Left ventricle myocardium inferior (tissue), 1 donor: ENCODE data around the gene TYW5. TPM values are rescaled to one million over a fixed set of nuclear protein-coding genes. Genes with fewer than 3 reads are reported as not detected.

ENCODE experiments used
- DNase-seq: peaks from one replicate; pipeline ENCODE4 v3.0.0-alpha.2; 2020
- H3K27ac ChIP-seq: fragments of 200-600 bp; replicated peaks from 2 replicates; pipeline ENCODE4 v1.8.0; 2021
- H3K27me3 ChIP-seq: fragments of 200-600 bp; 2 replicates; pipeline ENCODE4 v1.8.0; 2021; ENCODE audit warnings: low read depth
- H3K36me3 ChIP-seq: fragments of 200-600 bp; 2 replicates; pipeline ENCODE4 v1.8.0; 2021
- H3K4me1 ChIP-seq: fragments of 200-600 bp; 2 replicates; pipeline ENCODE4 v1.8.0; 2021
- H3K4me3 ChIP-seq: fragments of 200-600 bp; 2 replicates; pipeline ENCODE4 v1.8.0; 2021; ENCODE audit warnings: mild to moderate bottlenecking, moderate library complexity
- H3K9me3 ChIP-seq: fragments of 200-600 bp; replicated peaks from 2 replicates; pipeline ENCODE4 v1.8.0; 2021
- intact Hi-C: fragments of 100-400 bp; cut with micrococcal nuclease; formaldehyde crosslinking; loops from one replicate; pipeline ENCODE4 v1.11.0; 2022
- total RNA-seq: library from RNA; stranded (reverse); fragmentation: NEBNext Ultra II Directional; extraction: Animal tissue kit (Norgen Biotek cat#: 25700); gene quantifications from one replicate; pipeline ENCODE4 v1.2.1, GENCODE V29; 2021
- TF ChIP-seq, protein P1 (sequence below): fragments of 200-600 bp; IDR thresholded peaks from 2 replicates; pipeline ENCODE4 v1.8.0; 2021; ENCODE audit warnings: antibody characterized with exemption, mild to moderate bottlenecking, borderline replicate concordance
- donor health status: DM: no; HTN: yes; CAD: no; lungs with severe emphysema.

The TYW5 gene
- total RNA-seq, 1 donor from 2014 or later = 2.9 TPM

DNA sequence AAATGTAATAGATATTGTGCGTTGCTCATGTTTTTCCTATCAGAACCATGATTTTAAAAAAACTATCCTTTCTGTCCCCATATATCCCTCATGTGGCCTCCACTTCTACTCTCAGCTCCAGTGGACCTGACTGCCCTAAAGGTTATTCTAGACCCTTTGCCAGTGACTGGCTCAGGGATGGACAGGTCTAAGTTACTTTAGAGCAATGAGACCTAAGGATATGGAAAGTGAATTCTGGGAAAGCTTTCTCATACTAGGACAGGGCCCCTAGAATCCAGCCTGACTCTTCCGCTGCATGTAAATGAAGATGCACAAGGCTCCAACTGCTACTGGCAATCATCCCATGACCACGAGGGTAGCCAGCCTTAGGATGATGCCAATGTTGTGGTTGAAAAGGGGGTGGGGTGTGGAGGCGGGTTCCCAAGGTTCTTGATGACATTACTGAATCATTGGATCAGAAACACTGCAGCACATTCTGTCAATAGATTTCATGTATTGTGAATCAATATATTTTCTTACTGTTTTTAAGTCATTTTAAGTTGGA lies 22.9 kb downstream of the TYW5 start:
- no peak overlapping the region for H3K27ac ChIP-seq
- TF ChIP-seq, protein P1, sequence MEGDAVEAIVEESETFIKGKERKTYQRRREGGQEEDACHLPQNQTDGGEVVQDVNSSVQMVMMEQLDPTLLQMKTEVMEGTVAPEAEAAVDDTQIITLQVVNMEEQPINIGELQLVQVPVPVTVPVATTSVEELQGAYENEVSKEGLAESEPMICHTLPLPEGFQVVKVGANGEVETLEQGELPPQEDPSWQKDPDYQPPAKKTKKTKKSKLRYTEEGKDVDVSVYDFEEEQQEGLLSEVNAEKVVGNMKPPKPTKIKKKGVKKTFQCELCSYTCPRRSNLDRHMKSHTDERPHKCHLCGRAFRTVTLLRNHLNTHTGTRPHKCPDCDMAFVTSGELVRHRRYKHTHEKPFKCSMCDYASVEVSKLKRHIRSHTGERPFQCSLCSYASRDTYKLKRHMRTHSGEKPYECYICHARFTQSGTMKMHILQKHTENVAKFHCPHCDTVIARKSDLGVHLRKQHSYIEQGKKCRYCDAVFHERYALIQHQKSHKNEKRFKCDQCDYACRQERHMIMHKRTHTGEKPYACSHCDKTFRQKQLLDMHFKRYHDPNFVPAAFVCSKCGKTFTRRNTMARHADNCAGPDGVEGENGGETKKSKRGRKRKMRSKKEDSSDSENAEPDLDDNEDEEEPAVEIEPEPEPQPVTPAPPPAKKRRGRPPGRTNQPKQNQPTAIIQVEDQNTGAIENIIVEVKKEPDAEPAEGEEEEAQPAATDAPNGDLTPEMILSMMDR = no peak
- H3K4me3 ChIP-seq = no peak overlapping the region
- H3K27me3 ChIP-seq = no peaks in the 10 kb centered on the region
- H3K4me1 ChIP-seq = peaks cover 3% of the 10 kb centered on the region
- intact Hi-C loops = no loop called here
- H3K9me3 ChIP-seq = no peaks in the 10 kb centered on the region
- H3K36me3 ChIP-seq = peaks cover 42% of the 10 kb centered on the region
- DNase-seq = no peak

DNA sequence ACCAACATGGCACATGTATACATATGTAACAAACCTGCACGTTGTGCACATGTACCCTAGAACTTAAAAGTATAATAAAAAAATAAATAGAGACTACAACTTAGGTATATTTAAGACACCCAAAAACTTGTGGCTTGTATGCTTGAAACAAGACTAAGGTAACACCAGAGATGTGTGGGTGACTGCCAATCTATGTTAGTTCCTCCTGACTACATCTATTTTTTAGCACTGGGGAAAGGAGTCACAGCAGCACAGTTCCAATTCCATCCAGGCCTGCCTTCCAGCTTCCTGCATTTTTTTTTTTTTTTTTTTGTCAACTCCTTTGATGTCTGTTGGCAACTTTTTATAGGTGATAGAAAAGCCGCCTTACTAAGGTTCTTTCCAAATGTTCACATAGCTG lies 26.0 kb downstream of the TYW5 start:
- no peak overlapping the region for H3K4me3 ChIP-seq
- peaks cover 42% of the 10 kb centered on the region for H3K36me3 ChIP-seq
- DNase-seq = no peak
- H3K4me1 ChIP-seq = no peaks in the 10 kb centered on the region
- H3K9me3 ChIP-seq = no peaks in the 10 kb centered on the region
- TF ChIP-seq, protein P1 = no peak
- intact Hi-C loops = no loop called here
- H3K27me3 ChIP-seq = no peaks in the 10 kb centered on the region
- no peak overlapping the region for H3K27ac ChIP-seq

DNA sequence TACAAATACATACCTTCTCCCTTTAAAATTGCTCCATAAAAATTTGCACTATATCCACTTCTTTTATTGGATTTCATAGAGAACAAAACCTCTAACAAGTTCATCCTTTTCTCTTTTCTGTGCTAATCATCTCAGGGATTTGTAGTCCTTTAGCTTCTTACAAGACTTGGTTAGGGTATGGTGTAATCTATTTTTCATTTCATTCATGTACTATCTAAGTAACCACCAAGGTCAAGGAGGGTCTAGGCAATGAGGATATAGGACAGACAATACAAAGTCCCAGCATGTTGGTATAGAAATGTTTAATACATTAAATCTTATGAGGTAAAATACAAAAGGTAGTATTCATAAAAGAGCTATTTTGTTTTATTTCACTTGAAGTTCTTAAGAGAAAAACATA lies 26.7 kb downstream of the TYW5 start:
- DNase-seq = no peak
- Histone ChIP-seq H3K4me3 (no peak overlapping the region), H3K27me3 (no peaks in the 10 kb centered on the region), H3K36me3 (peaks cover 42% of the 10 kb centered on the region), H3K9me3 (no peaks in the 10 kb centered on the region), H3K27ac (no peak overlapping the region), H3K4me1 (no peaks in the 10 kb centered on the region)
- intact Hi-C loops = no loop called here
- TF ChIP-seq, protein P1 = no peak

DNA sequence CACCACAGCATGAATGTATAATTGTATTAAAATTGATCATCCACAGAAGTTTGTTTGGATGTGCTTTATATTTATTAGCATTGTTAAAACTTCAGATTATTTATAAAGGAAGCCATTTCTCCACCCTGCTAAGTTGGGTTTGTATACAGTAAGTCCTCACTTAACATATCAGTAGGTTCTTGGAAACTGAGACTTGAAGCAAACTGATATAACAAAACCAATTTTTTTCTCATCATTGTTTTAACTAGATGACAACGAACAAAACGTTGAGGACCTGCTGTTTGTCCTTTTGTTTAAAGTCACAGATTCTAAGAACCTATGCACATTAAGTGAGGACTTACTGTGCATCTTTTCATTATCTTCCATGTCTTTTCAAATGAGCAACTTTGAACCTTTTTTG lies 27.1 kb downstream of the TYW5 start:
- no peaks in the 10 kb centered on the region for H3K9me3 ChIP-seq
- no peak overlapping the region for H3K27ac ChIP-seq
- H3K4me1 ChIP-seq = no peaks in the 10 kb centered on the region
- H3K4me3 ChIP-seq = no peak overlapping the region
- intact Hi-C loops = no loop called here
- TF ChIP-seq, protein P1 = no peak
- peaks cover 41% of the 10 kb centered on the region for H3K36me3 ChIP-seq
- no peaks in the 10 kb centered on the region for H3K27me3 ChIP-seq
- DNase-seq = no peak

DNA sequence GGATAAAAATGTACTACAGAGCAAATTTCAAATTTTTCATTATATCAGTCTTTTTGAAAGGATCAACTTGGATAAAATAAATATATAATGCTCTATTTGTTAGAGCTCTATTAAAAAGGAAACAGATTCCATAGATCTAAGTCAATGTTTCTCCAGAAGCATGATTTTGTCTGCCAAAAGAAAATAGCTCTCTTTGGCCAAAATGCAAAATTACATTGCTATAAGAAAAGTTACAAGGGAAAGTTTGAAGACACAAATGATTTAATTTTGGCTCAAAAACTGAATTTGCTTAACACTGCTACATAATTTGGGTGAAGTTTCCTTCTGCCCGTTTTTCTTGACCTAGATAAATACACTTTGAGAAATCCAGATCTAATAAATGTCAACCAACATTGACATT lies 28.5 kb downstream of the TYW5 start:
- H3K4me1 ChIP-seq = peaks cover 5% of the 10 kb centered on the region
- intact Hi-C loops = no loop called here
- no peak overlapping the region for H3K27ac ChIP-seq
- no peak for DNase-seq
- TF ChIP-seq, protein P1 = no peak
- H3K27me3 ChIP-seq = no peaks in the 10 kb centered on the region
- H3K9me3 ChIP-seq = no peaks in the 10 kb centered on the region
- peaks cover 27% of the 10 kb centered on the region for H3K36me3 ChIP-seq
- H3K4me3 ChIP-seq = no peak overlapping the region
